RWPE1 (cell line): ENCODE data around the gene TSPAN18.

Experiments
- CTCF ChIA-PET: fragments of 350-600 bp; sonication (Branson Sonifier 250); formaldehyde crosslinking; extraction: SDS; loops from one replicate; lab custom pipeline; 2021; lab: Yijun Ruan, JAX
- POLR2A ChIA-PET: fragments of 400-600 bp; formaldehyde crosslinking; extraction: SDS; loops from one replicate; lab custom pipeline; 2020; ENCODE audit warnings: antibody characterized with exemption; ENCODE audit not compliant: low non-redundant PET; lab: Yijun Ruan, JAX
- DNase-seq: peaks from one replicate; pipeline ENCODE4 v3.0.0; 2012; ENCODE audit warnings: low spot score
- H3K27ac ChIP-seq: fragments of 450-650 bp; 2 replicates; pipeline ENCODE4 v1.5.1; 2017
- TF ChIP-seq, protein P1 (sequence below): fragments of 450-650 bp; conservative IDR thresholded peaks from 2 replicates; pipeline ENCODE4 v1.5.1; 2017; ENCODE audit warnings: low read depth, mild to moderate bottlenecking

TSPAN18 gene

DNA sequence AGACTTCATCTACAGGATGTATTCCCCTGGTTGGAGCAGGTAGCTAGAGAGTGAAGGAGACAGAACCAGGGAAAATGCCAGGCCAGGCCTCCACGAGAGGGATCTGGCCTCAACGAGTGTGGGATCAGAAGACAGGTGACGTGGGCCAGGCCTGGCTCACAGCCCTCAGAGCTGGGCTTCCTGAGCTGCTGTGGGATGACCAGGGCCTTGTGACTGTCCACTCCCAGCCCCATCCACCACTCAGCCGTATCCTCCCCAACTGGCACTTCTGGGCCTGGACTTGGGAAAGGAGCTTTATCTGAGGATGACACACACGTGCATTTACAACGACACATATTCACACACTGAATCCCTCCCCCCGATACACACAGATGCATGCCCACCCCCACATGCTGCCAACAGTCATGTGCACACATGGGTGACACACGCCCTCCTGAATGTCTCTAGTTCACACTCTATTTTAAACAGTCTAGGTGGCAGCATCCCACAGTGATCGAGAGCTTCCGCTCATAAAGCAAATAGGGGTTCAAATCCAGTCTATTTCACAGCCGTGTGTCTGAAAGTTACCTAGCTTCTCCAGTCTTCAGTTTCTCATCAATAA, 130.8 kb downstream of the TSPAN18 start:
- POLR2A ChIA-PET: no interaction called here
- CTCF ChIA-PET: no interaction called here
- DNase-seq: no peak
- TF ChIP-seq, protein P1, sequence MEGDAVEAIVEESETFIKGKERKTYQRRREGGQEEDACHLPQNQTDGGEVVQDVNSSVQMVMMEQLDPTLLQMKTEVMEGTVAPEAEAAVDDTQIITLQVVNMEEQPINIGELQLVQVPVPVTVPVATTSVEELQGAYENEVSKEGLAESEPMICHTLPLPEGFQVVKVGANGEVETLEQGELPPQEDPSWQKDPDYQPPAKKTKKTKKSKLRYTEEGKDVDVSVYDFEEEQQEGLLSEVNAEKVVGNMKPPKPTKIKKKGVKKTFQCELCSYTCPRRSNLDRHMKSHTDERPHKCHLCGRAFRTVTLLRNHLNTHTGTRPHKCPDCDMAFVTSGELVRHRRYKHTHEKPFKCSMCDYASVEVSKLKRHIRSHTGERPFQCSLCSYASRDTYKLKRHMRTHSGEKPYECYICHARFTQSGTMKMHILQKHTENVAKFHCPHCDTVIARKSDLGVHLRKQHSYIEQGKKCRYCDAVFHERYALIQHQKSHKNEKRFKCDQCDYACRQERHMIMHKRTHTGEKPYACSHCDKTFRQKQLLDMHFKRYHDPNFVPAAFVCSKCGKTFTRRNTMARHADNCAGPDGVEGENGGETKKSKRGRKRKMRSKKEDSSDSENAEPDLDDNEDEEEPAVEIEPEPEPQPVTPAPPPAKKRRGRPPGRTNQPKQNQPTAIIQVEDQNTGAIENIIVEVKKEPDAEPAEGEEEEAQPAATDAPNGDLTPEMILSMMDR: no peak
- H3K27ac ChIP-seq: no peak overlapping the region

DNA sequence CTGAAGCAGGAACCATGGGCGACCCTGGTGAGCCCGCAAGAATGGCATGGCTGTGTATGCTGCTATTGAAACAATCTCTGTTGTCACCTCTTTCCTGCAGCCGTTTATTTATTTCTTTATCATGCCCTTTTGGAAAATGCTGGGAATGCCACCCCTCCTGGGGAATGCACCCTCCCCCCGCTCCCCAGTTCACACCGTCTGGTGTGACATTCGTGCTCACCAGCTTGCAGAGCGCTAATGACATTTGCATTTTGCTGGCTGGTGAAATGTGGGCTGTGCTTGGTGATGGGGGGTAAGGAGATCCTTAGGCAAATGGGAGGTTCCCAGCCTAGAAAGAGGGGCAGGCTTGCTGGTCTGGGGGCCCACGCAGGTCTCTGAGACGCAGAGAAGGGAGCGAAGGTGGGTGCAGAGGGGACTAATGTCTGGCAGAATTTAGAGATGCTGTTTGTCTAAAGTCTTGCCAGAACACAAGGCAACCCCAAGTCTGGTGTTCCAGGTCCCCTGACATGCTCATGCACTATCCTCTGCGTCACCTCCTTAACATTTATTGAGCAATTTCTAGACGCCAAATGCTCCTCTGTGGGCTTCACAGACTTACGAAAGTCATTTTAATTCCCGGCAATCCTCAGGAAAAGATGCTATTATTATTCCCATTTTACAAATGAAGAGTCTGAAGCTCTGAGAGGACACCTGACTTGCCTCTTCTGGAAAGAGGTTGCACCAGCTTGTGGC, 132.2 kb downstream of the TSPAN18 start:
- ChIA-PET POLR2A (no interaction called here), CTCF (interaction anchor here (0.6 kb wide), 1 partner anchor 528 kb away, joined by 5 read pairs; no protein-coding TSS in a partner anchor)
- H3K27ac ChIP-seq: no peak overlapping the region
- no peak for DNase-seq
- TF ChIP-seq, protein P1: no peak

DNA sequence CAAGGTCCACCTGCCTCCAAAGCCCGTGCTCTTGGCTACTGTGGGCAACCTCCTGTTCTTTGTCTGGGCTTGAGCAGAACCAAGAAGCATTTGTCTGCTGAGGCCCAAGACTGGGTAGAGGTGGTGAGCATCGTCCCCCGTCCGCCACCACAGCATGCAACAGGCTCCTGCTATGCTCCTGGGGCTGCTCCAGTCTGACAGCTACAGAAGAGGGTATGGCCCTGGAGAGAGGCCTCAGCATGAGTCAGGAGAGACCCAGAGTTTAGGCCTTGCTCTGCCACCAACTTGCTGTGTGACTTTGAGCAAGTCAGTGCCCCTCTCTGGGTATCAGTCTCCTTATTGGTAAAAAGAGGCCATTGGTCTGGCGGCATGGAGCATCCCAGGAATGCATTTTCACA, 132.8 kb downstream of the TSPAN18 start:
- DNase-seq: no peak
- TF ChIP-seq, protein P1: no peak
- ChIA-PET POLR2A (no interaction called here), CTCF (no interaction called here)
- no peak overlapping the region for H3K27ac ChIP-seq

DNA sequence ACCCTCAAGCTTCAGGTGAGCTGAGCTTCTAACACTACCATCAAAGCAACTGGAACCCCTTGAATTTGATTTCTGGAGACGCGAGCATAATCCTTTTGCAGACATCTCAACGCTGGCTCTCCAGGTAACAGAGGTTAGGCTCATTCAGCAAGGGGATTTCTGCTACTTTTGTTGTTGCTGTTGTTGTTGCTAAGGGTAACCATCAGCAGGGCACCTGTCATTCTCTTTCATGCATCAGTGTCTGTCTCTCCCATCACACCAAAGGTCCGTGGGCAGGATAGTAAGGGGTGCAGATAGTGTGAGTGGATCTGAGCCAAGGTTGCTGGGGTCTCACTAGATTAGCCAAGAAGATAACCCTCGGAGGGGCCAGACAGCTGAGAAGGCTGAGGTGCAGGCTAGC, 133.6 kb downstream of the TSPAN18 start:
- ChIA-PET POLR2A (no interaction called here), CTCF (no interaction called here)
- DNase-seq: no peak

DNA sequence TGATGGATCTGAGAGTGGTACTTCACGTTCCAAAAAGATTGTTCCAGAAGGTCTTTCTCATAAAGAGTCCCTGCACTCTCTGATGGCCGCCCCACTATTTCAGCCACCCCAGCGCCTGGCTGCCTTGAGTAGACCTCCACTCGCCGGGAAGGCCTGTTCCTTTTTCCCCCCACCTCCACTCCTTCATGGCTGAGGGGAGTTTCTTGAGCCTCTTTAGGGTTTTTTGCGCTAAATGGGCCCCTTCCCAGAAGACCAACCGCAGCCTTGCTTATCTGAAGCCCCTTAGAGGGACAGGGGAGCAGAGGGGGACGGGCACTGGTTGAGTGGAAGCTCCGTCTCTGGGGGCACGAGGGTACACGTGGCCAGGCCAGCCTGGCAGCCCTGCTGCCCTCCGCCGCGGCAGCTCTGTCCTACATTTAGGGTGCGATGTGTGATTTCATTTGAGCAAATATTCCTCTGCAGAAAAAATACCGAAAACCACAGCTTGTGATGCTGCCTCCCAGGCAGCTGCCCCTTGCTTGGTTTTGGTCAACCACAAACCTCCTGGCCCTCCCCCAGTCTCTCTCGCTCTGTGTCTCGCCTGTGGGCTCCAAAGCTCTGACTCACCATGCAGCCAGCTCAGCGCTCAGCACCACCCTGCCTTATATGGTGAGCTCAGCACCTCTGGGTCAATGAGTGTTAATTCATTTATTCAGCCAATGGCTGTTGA, 135.2 kb downstream of the TSPAN18 start:
- peak; percentile 96 for DNase-seq
- CTCF ChIA-PET: interaction anchor here (0.7 kb wide), 1 partner anchor 522 kb away, joined by 4 read pairs; no protein-coding TSS in a partner anchor
- peak overlapping the region; percentile 62 for H3K27ac ChIP-seq
- TF ChIP-seq, protein P1: no peak
- POLR2A ChIA-PET: no interaction called here

More for the DNA sequence above, 133.6 kb downstream of the TSPAN18 start:
- H3K27ac ChIP-seq: no peak overlapping the region
- TF ChIP-seq, protein P1: no peak

DNA sequence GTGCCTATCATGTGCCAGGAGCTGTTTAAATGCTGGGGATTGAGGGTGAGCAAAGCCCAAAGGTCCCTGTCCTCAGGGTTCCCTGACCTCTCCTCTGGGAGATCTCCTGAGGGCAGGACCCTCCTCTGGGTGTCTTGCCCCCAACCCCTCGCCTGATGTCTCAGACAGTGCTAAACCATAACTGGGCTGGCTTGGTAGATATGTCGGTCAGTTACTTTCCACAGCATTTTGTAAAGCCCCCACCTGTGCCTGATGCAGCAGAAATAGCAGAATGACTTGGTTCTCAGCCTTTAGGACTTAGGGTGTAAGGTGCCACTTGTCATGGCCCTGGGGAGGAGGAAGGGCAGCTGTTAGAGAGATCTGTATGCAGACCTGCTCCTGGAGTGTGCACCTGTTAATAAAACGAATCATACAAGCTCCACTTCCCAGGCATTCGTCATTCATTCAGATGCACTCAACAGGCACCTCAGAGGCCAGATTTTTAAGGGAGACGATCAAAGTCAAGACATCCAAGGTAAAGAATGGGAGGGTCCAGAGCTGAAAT, 135.9 kb downstream of the TSPAN18 start:
- POLR2A ChIA-PET: no interaction called here
- peak overlapping the region; percentile 62 for H3K27ac ChIP-seq
- TF ChIP-seq, protein P1: no peak
- DNase-seq: no peak
- CTCF ChIA-PET: interaction anchor here (0.7 kb wide), 2 partner anchors 12 to 522 kb away, joined by 3 to 4 read pairs; no protein-coding TSS in a partner anchor
